GM12801 (cell line): Measurements from ENCODE around the gene TEX29.

Experiments used
- TF ChIP-seq, protein P1 (sequence below): IDR thresholded peaks from one replicate; pipeline ENCODE4 v1.5.1; 2011; ENCODE audit warnings: control low read depth; ENCODE audit not compliant: insufficient read length; ENCODE audit errors: extremely low read depth

Gene TEX29

GRCh38 chr13:111338841-111339240 is 18.4 kb downstream of the TEX29 start:
- TF ChIP-seq, protein P1, sequence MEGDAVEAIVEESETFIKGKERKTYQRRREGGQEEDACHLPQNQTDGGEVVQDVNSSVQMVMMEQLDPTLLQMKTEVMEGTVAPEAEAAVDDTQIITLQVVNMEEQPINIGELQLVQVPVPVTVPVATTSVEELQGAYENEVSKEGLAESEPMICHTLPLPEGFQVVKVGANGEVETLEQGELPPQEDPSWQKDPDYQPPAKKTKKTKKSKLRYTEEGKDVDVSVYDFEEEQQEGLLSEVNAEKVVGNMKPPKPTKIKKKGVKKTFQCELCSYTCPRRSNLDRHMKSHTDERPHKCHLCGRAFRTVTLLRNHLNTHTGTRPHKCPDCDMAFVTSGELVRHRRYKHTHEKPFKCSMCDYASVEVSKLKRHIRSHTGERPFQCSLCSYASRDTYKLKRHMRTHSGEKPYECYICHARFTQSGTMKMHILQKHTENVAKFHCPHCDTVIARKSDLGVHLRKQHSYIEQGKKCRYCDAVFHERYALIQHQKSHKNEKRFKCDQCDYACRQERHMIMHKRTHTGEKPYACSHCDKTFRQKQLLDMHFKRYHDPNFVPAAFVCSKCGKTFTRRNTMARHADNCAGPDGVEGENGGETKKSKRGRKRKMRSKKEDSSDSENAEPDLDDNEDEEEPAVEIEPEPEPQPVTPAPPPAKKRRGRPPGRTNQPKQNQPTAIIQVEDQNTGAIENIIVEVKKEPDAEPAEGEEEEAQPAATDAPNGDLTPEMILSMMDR, result no peak

DNA sequence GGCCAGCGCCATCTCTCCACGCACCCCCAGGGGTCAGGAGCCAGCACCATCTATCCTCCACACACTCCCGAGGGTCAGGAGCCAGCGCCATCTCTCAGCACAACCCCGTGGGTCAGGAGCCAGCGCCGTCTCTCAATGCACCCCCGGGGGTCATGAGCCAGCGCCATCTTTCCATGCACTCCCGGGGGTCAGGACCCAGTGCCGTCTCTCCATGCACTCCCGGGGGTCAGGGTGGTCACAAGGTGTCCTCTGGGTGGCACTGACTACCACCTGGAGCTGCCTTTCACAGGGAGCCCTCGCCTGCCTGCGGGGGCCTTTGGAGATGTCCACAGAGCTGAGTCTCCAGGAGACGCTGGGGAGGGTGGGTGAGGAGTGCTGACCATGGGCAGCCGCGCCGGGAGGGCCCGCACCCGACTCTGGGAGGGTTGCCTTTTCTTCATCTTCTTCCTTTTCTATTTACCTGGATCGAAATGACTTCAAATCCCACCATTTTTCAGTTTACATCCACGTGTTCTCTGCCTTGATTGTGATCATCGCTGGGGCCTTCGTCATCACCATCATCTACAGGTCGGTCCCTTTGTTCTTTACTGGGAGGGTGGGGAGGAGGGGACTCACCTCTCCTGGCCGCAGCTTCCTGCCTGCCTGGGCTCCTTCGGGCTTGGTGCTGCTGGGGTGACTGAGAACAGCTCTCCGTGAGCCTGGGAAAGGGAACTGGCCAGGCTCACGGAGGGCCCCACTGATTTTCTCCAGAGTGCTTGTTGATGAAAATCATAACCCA is 19.1 kb downstream of the TEX29 start:
- TF ChIP-seq, protein P1, result no peak

DNA sequence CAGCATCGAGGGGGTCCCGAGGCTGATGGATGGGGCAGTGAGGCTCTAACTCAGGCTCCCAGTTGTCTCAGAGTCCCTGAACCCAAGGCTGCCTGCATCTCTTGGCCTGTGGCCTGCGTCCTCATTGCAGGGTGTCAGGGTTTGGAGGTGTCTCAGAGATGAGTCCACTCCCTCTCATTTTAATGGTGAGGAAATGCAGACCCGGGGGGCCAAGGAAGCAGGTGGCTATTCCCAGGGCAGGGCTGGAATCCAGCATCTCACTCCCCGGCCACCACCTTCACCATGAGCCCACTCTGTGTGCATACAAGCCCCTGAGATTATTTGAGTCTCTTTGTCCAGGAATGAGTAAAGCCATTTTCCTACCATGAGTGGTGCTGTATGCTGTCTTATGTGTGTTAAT is 21.4 kb downstream of the TEX29 start:
- TF ChIP-seq, protein P1, result no peak

- TF ChIP-seq, protein P1, result no peak
Measured at GRCh38 chr13:111342721-111343120, 22.3 kb downstream of the TEX29 start.

- TF ChIP-seq, protein P1, result no peak
Measured at GRCh38 chr13:111343186-111343805, 22.9 kb downstream of the TEX29 start.

- TF ChIP-seq, protein P1, result no peak
Measured at GRCh38 chr13:111344471-111345191, 24.2 kb downstream of the TEX29 start.

GRCh38 chr13:111345682-111346081 is 25.2 kb downstream of the TEX29 start:
- TF ChIP-seq, protein P1, result no peak
